Peyer's patch (tissue), 4 donors: ENCODE data around the gene DNAL4. TPM values are rescaled to one million over a fixed set of nuclear protein-coding genes. Genes with fewer than 3 reads are reported as not detected.
A peak's percentile ranks its signal among the peaks of the same experiment; 100 is the strongest.

Source experiments
- DNase-seq, 3 donors: peaks; one replicate each; pipeline ENCODE4 v3.0.0-alpha.2; 2017 to 2019
- H3K27ac ChIP-seq, 4 donors: fragments of 200-600 bp; sonication (generic); one replicate each; pipeline ENCODE4 v1.5.1; 2016 to 2019
- H3K27me3 ChIP-seq, 2 donors: fragments of 200-600 bp; sonication (generic); one replicate each; pipeline ENCODE4 v1.5.1; 2019
- H3K36me3 ChIP-seq, 3 donors: fragments of 200-600 bp; sonication (generic); one replicate each; pipeline ENCODE4 v1.5.1; 2016 to 2019
- H3K4me1 ChIP-seq, 4 donors: fragments of 200-600 bp; sonication (generic); one replicate each; pipeline ENCODE4 v1.5.1; 2016 to 2019
- H3K4me3 ChIP-seq, 4 donors: fragments of 200-600 bp; sonication (generic); 1 replicate in 3 of 4; 2 replicates in 1 of 4; pipeline ENCODE4 v1.5.1; 2016 to 2019; ENCODE audit warnings: mild to moderate bottlenecking in 1 of 4
- H3K9me3 ChIP-seq, 4 donors: fragments of 200-600 bp; sonication (generic); one replicate each; pipeline ENCODE4 v1.5.1; 2016 to 2019; ENCODE audit warnings: mild to moderate bottlenecking in 1 of 4
- POLR2A ChIP-seq, 2 donors: fragments of 450-650 bp; IDR thresholded peaks; one replicate each; pipeline ENCODE4 v1.5.1; 2017; ENCODE audit warnings: antibody characterized with exemption in 2 of 2, mild to moderate bottlenecking in 2 of 2, moderate library complexity in 2 of 2
- total RNA-seq, 4 donors: library from RNA; depleted of rRNA; stranded (reverse); fragments of >200 nt; gene quantifications; one replicate each; pipeline ENCODE4 v1.1.0, GENCODE V29; 2016
- TF ChIP-seq, protein P1 (sequence below), 6 experiments: fragments of 450-650 bp in 4 of 6; fragments of 200-600 bp in 2 of 6; sonication (generic) in 1 of 6; IDR thresholded peaks; one replicate each; pipeline ENCODE4 v1.5.1; 2017 to 2019; ENCODE audit warnings: antibody characterized with exemption in 6 of 6, mild to moderate bottlenecking in 3 of 6, moderate library complexity in 1 of 6

Gene DNAL4
- total RNA-seq, 4 donors from 2014 or later = 15.2 to 21.6 (median 16.2) TPM; not detected in 1

- no peak for TF ChIP-seq POLR2A (IDR thresholded peaks at IDR 0.05)
- TF ChIP-seq, protein P1, sequence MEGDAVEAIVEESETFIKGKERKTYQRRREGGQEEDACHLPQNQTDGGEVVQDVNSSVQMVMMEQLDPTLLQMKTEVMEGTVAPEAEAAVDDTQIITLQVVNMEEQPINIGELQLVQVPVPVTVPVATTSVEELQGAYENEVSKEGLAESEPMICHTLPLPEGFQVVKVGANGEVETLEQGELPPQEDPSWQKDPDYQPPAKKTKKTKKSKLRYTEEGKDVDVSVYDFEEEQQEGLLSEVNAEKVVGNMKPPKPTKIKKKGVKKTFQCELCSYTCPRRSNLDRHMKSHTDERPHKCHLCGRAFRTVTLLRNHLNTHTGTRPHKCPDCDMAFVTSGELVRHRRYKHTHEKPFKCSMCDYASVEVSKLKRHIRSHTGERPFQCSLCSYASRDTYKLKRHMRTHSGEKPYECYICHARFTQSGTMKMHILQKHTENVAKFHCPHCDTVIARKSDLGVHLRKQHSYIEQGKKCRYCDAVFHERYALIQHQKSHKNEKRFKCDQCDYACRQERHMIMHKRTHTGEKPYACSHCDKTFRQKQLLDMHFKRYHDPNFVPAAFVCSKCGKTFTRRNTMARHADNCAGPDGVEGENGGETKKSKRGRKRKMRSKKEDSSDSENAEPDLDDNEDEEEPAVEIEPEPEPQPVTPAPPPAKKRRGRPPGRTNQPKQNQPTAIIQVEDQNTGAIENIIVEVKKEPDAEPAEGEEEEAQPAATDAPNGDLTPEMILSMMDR (IDR thresholded peaks at IDR 0.05) = no peak
- no peak for DNase-seq
- Histone ChIP-seq H3K27ac (no peak overlapping the region), H3K36me3 (peaks cover 7 to 82% (median 14%) of the 10 kb centered on the region in 3 donors), H3K9me3 (no peaks in the 10 kb centered on the region), H3K4me1 (peaks cover 0 to 30% (median 1%) of the 10 kb centered on the region in 4 donors), H3K4me3 (no peak overlapping the region), H3K27me3 (no peaks in the 10 kb centered on the region)
These were observed 56.5 kb downstream of the DNAL4 start for GRCh38 chr22:38737302-38738060.

DNA sequence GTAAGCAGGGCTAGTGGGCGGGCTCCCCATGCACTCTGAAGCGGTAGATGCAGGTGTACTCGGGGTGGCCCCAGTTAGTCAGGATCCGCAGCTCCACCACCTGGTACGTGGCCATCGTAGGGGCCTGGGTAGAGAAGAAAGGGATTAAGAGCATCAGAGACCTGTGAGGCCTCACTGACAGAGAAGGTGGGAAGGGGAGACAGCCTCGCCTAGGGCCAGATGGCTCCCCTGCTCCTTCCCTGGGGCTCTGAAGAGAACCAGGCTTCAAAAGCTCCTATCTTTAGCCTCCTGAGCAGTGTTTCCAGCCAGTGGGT, 57.7 kb downstream of the DNAL4 start:
- Histone ChIP-seq H3K4me1 (peaks cover 0 to 34% (median 1%) of the 10 kb centered on the region in 4 donors), H3K27ac (peak overlapping the region in 1 of 4 donors; percentile 8), H3K27me3 (no peaks in the 10 kb centered on the region), H3K9me3 (no peaks in the 10 kb centered on the region), H3K36me3 (peaks cover 7 to 82% (median 12%) of the 10 kb centered on the region in 3 donors), H3K4me3 (no peak overlapping the region)
- no peak for TF ChIP-seq POLR2A (IDR thresholded peaks at IDR 0.05)
- TF ChIP-seq, protein P1 (IDR thresholded peaks at IDR 0.05) = no peak
- DNase-seq = no peak

DNA sequence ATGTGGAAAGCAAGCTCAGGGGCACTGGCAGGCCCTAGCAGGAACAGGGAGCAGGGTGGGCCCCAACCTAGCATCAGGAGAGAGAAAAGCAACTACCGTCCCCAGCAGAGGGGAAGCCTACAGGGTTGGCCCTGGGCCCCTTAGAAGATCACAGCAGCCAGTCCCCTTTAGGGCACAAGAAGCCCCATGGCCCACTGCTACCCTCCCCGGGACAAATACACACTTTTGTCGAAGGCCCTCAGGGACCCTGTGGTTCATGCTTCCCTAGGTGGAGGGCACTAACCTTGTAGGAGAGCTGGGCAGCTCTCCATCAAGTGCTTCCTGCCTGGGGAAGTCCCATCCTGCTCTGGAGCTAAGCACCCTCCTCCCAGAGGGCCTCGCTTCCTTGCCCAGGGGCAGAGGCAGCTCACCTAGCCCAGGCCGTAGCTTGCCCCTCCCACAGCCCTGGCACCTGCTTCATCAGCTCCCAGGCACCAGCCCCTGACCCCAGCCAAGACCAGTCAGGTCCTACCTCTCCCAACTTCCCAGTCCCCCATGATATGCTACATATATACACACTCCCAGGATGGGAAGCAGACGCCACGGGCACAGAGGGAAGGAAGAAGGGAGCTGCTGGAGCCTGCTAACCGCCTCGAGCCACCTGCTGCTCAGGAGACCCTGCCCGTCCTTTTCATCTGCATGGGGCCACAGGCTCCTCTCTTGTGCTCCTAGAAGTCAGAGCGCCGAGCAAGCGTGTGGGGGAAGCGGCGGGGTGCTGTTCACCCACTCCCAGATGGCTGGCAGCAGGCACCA, 58.3 kb downstream of the DNAL4 start:
- Histone ChIP-seq H3K36me3 (peaks cover 6 to 82% (median 12%) of the 10 kb centered on the region in 3 donors), H3K4me3 (no peak overlapping the region), H3K27me3 (no peaks in the 10 kb centered on the region), H3K27ac (peak overlapping the region in 2 of 4 donors; percentile 8 to 25), H3K9me3 (no peaks in the 10 kb centered on the region), H3K4me1 (peaks cover 0 to 34% (median 1%) of the 10 kb centered on the region in 4 donors)
- no peak for TF ChIP-seq POLR2A (IDR thresholded peaks at IDR 0.05)
- TF ChIP-seq, protein P1 (IDR thresholded peaks at IDR 0.05) = no peak
- no peak for DNase-seq

DNA sequence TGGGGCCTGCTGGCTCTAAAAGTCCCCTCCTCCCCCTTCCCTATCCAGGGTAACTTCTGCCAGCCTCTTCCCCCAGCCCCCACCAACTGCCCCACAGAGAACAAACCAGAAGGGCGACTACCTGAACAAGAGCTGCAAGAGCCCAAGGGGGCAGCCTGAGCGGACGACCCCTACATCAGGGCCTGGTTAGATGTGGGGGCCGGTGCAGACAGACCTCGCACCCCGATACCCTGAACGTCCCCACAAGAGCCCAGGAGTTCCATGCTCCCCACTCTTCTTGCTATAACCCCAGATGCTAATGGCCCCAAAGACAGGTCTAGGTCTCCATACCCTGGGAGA, 58.8 kb downstream of the DNAL4 start:
- TF ChIP-seq, protein P1 (IDR thresholded peaks at IDR 0.05) = no peak
- no peak for TF ChIP-seq POLR2A (IDR thresholded peaks at IDR 0.05)
- no peak overlapping the region for H3K4me3 ChIP-seq
- H3K4me1 ChIP-seq = peaks cover 0 to 34% (median 1%) of the 10 kb centered on the region in 4 donors
- DNase-seq = peak in 1 of 3 donors; percentile 42
- peak overlapping the region in 2 of 4 donors; percentile 72 to 85 for H3K27ac ChIP-seq
- H3K9me3 ChIP-seq = no peaks in the 10 kb centered on the region
- H3K27me3 ChIP-seq = no peaks in the 10 kb centered on the region
- peaks cover under 1 to 82% (median 8%) of the 10 kb centered on the region in 3 donors for H3K36me3 ChIP-seq

DNA sequence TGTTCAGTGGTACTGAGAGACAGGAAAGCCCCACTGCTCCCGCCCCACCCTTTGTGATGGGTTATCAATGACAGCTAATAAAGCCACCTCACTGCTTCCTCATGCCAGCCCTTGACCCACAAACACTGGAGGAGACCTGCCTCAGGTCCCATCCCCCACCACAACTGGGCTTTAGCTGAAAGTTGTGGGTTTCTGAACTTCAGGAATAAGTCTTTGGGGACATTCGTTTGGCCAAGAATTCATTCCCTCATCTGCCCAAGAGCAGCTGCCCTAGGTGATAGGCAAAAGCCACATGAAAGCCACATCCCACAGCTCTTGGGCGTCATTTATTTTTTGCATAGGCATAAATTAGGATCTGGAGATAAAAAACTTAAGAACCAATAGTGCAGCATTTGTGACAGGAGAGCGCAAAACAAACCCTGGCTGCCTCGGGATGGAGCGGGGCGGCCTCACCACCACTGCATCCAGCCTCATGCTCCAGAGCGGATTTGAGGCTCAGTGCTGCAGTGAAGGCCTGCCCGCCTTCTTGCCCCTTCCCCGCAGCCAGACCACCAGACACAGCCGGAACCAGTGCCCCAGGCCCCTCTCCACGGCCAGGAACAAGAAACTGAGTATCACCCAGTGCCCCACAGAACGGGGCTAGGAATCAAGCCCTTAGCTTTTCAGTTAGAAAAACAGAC, 59.4 kb downstream of the DNAL4 start:
- Histone ChIP-seq H3K36me3 (peaks cover 0 to 82% (median 4%) of the 10 kb centered on the region in 3 donors), H3K4me3 (no peak overlapping the region), H3K27ac (peak overlapping the region in 3 of 4 donors; percentile 67 to 85 (median 72)), H3K27me3 (no peaks in the 10 kb centered on the region), H3K9me3 (no peaks in the 10 kb centered on the region), H3K4me1 (peaks cover 0 to 34% (median 1%) of the 10 kb centered on the region in 4 donors)
- DNase-seq = peak in 2 of 3 donors; percentile 47 to 72
- no peak for TF ChIP-seq POLR2A (IDR thresholded peaks at IDR 0.05)
- TF ChIP-seq, protein P1 (IDR thresholded peaks at IDR 0.05) = no peak
